Erythroblast (primary cell): ENCODE data around the gene SZRD1.

Experiments
- GATA1 ChIP-seq: IDR thresholded peaks from 2 replicates; pipeline ENCODE4 v1.6.1; 2011; ENCODE audit warnings: low read depth, mild to moderate bottlenecking, control low read depth, low read length, moderate library complexity
- POLR2A ChIP-seq: IDR thresholded peaks from 2 replicates; pipeline ENCODE4 v1.6.1; 2011; ENCODE audit warnings: mild to moderate bottlenecking, low read length

DNA sequence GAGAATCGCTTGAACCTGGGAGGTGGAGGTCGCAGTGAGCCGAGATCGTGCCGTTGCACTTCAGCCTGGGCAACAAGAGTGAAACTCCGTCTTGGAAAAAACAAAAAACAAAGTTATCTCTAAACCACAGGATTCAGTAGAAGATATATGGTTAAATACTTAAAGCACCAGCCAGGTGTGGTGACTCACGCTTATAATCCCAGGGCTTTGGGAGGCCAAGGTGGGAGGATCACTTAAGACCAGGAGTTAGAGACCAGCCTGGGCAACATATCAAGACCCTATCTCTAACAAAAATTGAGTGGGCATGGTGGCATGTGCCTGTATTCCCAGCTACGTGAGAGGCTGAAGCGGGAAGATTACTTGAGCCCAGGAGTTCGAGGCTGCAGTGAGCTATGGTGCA, 79.1 kb downstream of the SZRD1 start:
- TF ChIP-seq POLR2A = no peak
- no peak for TF ChIP-seq GATA1
